SJSA1 (cell line): Measurements from ENCODE around the gene KIAA1328. TPM values are rescaled to one million over a fixed set of nuclear protein-coding genes. Genes with fewer than 3 reads are reported as not detected.
"Not testable (repeated sequence)": the region's sequence is repeated elsewhere in the genome, so short reads cannot be mapped to it uniquely, and the experiment has no call there.

Source experiments
- DNase-seq, 2 experiments: peaks; one replicate each; pipeline ENCODE4 v3.0.0-alpha.2; 2015 to 2020; ENCODE audit warnings: low spot score in 2 of 2, low read depth in 1 of 2
- H3K27ac ChIP-seq: fragments of 250-450 bp; sonication (Bioruptor Pico); 2 replicates; pipeline ENCODE4 v1.5.1; 2020; ENCODE audit warnings: mild to moderate bottlenecking, moderate library complexity
- H3K27me3 ChIP-seq: fragments of 250-450 bp; sonication (Bioruptor Pico); replicated peaks from 2 replicates; pipeline ENCODE4 v1.5.1; 2020; ENCODE audit warnings: mild to moderate bottlenecking, moderate library complexity
- H3K36me3 ChIP-seq: fragments of 250-450 bp; sonication (Bioruptor Pico); 2 replicates; pipeline ENCODE4 v1.5.1; 2020; ENCODE audit warnings: mild to moderate bottlenecking
- H3K4me1 ChIP-seq: fragments of 250-450 bp; sonication (Bioruptor Pico); replicated peaks from 2 replicates; pipeline ENCODE4 v1.6.1; 2021; ENCODE audit warnings: mild to moderate bottlenecking
- H3K4me3 ChIP-seq: fragments of 250-450 bp; sonication (Bioruptor Pico); 2 replicates; pipeline ENCODE4 v1.5.1; 2020; ENCODE audit warnings: mild to moderate bottlenecking
- H3K9me3 ChIP-seq: fragments of 250-450 bp; sonication (Bioruptor Pico); replicated peaks from 2 replicates; pipeline ENCODE4 v1.5.1; 2020; ENCODE audit warnings: mild to moderate bottlenecking
- total RNA-seq: library from RNA; depleted of rRNA; stranded (reverse); fragments of >200 nt; shearing (Covaris generic); gene quantifications from 2 replicates; pipeline ENCODE4 v1.2.3, GENCODE V29; 2014

KIAA1328 gene
- total RNA-seq, 1 experiment from 2014 or later, result 7.9 TPM

- Histone ChIP-seq H3K36me3 (peaks cover 77% of the 10 kb centered on the region), H3K27me3 (no peaks in the 10 kb centered on the region), H3K4me1 (peaks cover 5% of the 10 kb centered on the region; the same call in 1 of the 2 replicates), H3K27ac (no peak overlapping the region), H3K9me3 (no peaks in the 10 kb centered on the region), H3K4me3 (no peak overlapping the region)
- DNase-seq, result no peak
Observed at GRCh38 chr18:36813101-36813775, 15.7 kb upstream of the KIAA1328 start.

- peaks cover 79% of the 10 kb centered on the region for H3K36me3 ChIP-seq
- no peak overlapping the region for H3K4me3 ChIP-seq
- no peak overlapping the region for H3K27ac ChIP-seq
- H3K9me3 ChIP-seq, result no peaks in the 10 kb centered on the region
- no peaks in the 10 kb centered on the region for H3K27me3 ChIP-seq
- peaks cover 2% of the 10 kb centered on the region; the same call in 1 of the 2 replicates for H3K4me1 ChIP-seq
- no peak for DNase-seq
Observed at GRCh38 chr18:36813824-36814223, 15.1 kb upstream of the KIAA1328 start.

GRCh38 chr18:36814994-36815393 lies 13.9 kb upstream of the KIAA1328 start:
- Histone ChIP-seq H3K4me1 (no peaks in the 10 kb centered on the region), H3K27ac (no peak overlapping the region), H3K9me3 (no peaks in the 10 kb centered on the region), H3K36me3 (peaks cover 85% of the 10 kb centered on the region), H3K4me3 (no peak overlapping the region), H3K27me3 (no peaks in the 10 kb centered on the region)
- no peak for DNase-seq

GRCh38 chr18:36816096-36816495 lies 12.8 kb upstream of the KIAA1328 start:
- H3K4me3 ChIP-seq, H3K4me1 ChIP-seq, H3K9me3 ChIP-seq, H3K27ac ChIP-seq, DNase-seq, H3K27me3 ChIP-seq: not testable (repeated sequence)
- peaks cover 91% of the 10 kb centered on the region for H3K36me3 ChIP-seq

GRCh38 chr18:36817039-36817438 lies 11.9 kb upstream of the KIAA1328 start:
- Histone ChIP-seq H3K4me1 (no peaks in the 10 kb centered on the region), H3K9me3 (no peaks in the 10 kb centered on the region), H3K4me3 (no peak overlapping the region), H3K27ac (no peak overlapping the region), H3K36me3 (peaks cover 90% of the 10 kb centered on the region), H3K27me3 (no peaks in the 10 kb centered on the region)
- DNase-seq, result no peak

GRCh38 chr18:36818652-36819051 lies 10.3 kb upstream of the KIAA1328 start:
- no peak overlapping the region for H3K4me3 ChIP-seq
- peaks cover 88% of the 10 kb centered on the region for H3K36me3 ChIP-seq
- no peaks in the 10 kb centered on the region for H3K9me3 ChIP-seq
- no peak overlapping the region for H3K27ac ChIP-seq
- no peak for DNase-seq
- H3K27me3 ChIP-seq, result no peaks in the 10 kb centered on the region
- no peaks in the 10 kb centered on the region for H3K4me1 ChIP-seq

- Histone ChIP-seq H3K36me3 (peaks cover 90% of the 10 kb centered on the region), H3K27me3 (no peaks in the 10 kb centered on the region), H3K4me1 (no peaks in the 10 kb centered on the region), H3K4me3 (no peak overlapping the region), H3K27ac (no peak overlapping the region), H3K9me3 (no peaks in the 10 kb centered on the region)
- no peak for DNase-seq
Observed at GRCh38 chr18:36819621-36820020, 9.3 kb upstream of the KIAA1328 start.

GRCh38 chr18:36821681-36822080 lies 7.2 kb upstream of the KIAA1328 start:
- Histone ChIP-seq H3K4me1 (no peaks in the 10 kb centered on the region), H3K9me3 (no peaks in the 10 kb centered on the region), H3K27ac (no peak overlapping the region), H3K4me3 (no peak overlapping the region), H3K36me3 (peaks cover 84% of the 10 kb centered on the region), H3K27me3 (no peaks in the 10 kb centered on the region)
- no peak for DNase-seq

- Histone ChIP-seq H3K27me3 (no peaks in the 10 kb centered on the region), H3K4me1 (peaks cover 16% of the 10 kb centered on the region), H3K9me3 (no peaks in the 10 kb centered on the region), H3K27ac (no peak overlapping the region), H3K36me3 (peaks cover 60% of the 10 kb centered on the region), H3K4me3 (no peak overlapping the region)
- no peak for DNase-seq
Observed at GRCh38 chr18:36825526-36825925, 3.4 kb upstream of the KIAA1328 start.

- Histone ChIP-seq H3K36me3 (peaks cover 51% of the 10 kb centered on the region), H3K27me3 (no peaks in the 10 kb centered on the region), H3K4me1 (peaks cover 18% of the 10 kb centered on the region), H3K9me3 (no peaks in the 10 kb centered on the region), H3K27ac (no peak overlapping the region), H3K4me3 (no peak overlapping the region)
- no peak for DNase-seq
Observed at GRCh38 chr18:36826556-36826955, 2.4 kb upstream of the KIAA1328 start.

GRCh38 chr18:36828157-36828629 lies 734 bp upstream of the KIAA1328 start:
- Histone ChIP-seq H3K36me3 (peaks cover 35% of the 10 kb centered on the region), H3K4me3 (peak overlapping the region; percentile 70), H3K27ac (peak overlapping the region; percentile 92), H3K27me3 (no peaks in the 10 kb centered on the region), H3K4me1 (peaks cover 18% of the 10 kb centered on the region), H3K9me3 (no peaks in the 10 kb centered on the region)
- DNase-seq, result peak; percentile 81 to 84

- Histone ChIP-seq H3K4me3 (peak overlapping the region; percentile 70), H3K27me3 (no peaks in the 10 kb centered on the region), H3K36me3 (peaks cover 23% of the 10 kb centered on the region), H3K9me3 (no peaks in the 10 kb centered on the region), H3K27ac (peak overlapping the region; percentile 92), H3K4me1 (peaks cover 18% of the 10 kb centered on the region)
- no peak for DNase-seq
Observed at GRCh38 chr18:36829362-36830157, 633 bp downstream of the KIAA1328 start.

- H3K27me3 ChIP-seq, result no peaks in the 10 kb centered on the region
- H3K9me3 ChIP-seq, result no peaks in the 10 kb centered on the region
- H3K36me3 ChIP-seq, result peaks cover 21% of the 10 kb centered on the region
- no peak overlapping the region for H3K27ac ChIP-seq
- H3K4me3 ChIP-seq, result peak overlapping the region; percentile 70
- DNase-seq, result no peak
- peaks cover 18% of the 10 kb centered on the region for H3K4me1 ChIP-seq
Observed at GRCh38 chr18:36830158-36830495, 1.2 kb downstream of the KIAA1328 start.

GRCh38 chr18:36831139-36831538 lies 2.2 kb downstream of the KIAA1328 start:
- DNase-seq, result no peak

More at GRCh38 chr18:36831139-36831538, 2.2 kb downstream of the KIAA1328 start:
- Histone ChIP-seq H3K4me1 (peaks cover 18% of the 10 kb centered on the region), H3K9me3 (no peaks in the 10 kb centered on the region), H3K36me3 (peaks cover 16% of the 10 kb centered on the region), H3K27me3 (no peaks in the 10 kb centered on the region), H3K4me3 (no peak overlapping the region), H3K27ac (no peak overlapping the region)
